Parathyroid adenoma (tissue), 2 donors: ENCODE results near the gene CLEC2L.
A peak's percentile ranks its signal among the peaks of the same experiment; 100 is the strongest.

Experiments used
- H2AFZ ChIP-seq: fragments of 300-600 bp; sonication (generic); one replicate; pipeline ENCODE4 v1.7.0; 2017; ENCODE audit warnings: antibody characterized with exemption, mild to moderate bottlenecking
- H3K27ac ChIP-seq: fragments of 300-600 bp; sonication (generic); one replicate; pipeline ENCODE4 v1.7.0; 2017
- H3K27me3 ChIP-seq: fragments of 300-600 bp; sonication (generic); one replicate; pipeline ENCODE4 v1.7.0; 2017; ENCODE audit warnings: low read length; ENCODE audit not compliant: control insufficient read depth, insufficient read depth
- H3K36me3 ChIP-seq: fragments of 300-600 bp; sonication (generic); one replicate; pipeline ENCODE4 v1.7.0; 2017; ENCODE audit warnings: low read length; ENCODE audit not compliant: control insufficient read depth, insufficient read depth
- H3K4me1 ChIP-seq: fragments of 300-600 bp; sonication (generic); one replicate; pipeline ENCODE4 v1.7.0; 2017; ENCODE audit warnings: control low read depth
- H3K4me2 ChIP-seq: fragments of 300-600 bp; sonication (generic); one replicate; pipeline ENCODE4 v1.7.0; 2017; ENCODE audit warnings: low read length
- H3K4me3 ChIP-seq: fragments of 300-600 bp; sonication (generic); one replicate; pipeline ENCODE4 v1.7.0; 2017; ENCODE audit warnings: low read depth, low read length
- H3K79me2 ChIP-seq: fragments of 300-600 bp; sonication (generic); one replicate; pipeline ENCODE4 v1.7.0; 2017; ENCODE audit warnings: control low read depth
- H3K9ac ChIP-seq: fragments of 300-600 bp; sonication (generic); one replicate; pipeline ENCODE4 v1.7.0; 2017; ENCODE audit warnings: mild to moderate bottlenecking
- H3K9me3 ChIP-seq: fragments of 300-600 bp; sonication (generic); one replicate; pipeline ENCODE4 v1.7.0; 2017; ENCODE audit warnings: low read length; ENCODE audit not compliant: control insufficient read depth
- TF ChIP-seq, protein P1 (sequence below): fragments of 300-600 bp; sonication (generic); IDR thresholded peaks from one replicate; pipeline ENCODE4 v1.7.0; 2017; ENCODE audit warnings: antibody characterized with exemption, mild to moderate bottlenecking
- donor health status: primary hyperparathyroidism.

Gene CLEC2L

DNA sequence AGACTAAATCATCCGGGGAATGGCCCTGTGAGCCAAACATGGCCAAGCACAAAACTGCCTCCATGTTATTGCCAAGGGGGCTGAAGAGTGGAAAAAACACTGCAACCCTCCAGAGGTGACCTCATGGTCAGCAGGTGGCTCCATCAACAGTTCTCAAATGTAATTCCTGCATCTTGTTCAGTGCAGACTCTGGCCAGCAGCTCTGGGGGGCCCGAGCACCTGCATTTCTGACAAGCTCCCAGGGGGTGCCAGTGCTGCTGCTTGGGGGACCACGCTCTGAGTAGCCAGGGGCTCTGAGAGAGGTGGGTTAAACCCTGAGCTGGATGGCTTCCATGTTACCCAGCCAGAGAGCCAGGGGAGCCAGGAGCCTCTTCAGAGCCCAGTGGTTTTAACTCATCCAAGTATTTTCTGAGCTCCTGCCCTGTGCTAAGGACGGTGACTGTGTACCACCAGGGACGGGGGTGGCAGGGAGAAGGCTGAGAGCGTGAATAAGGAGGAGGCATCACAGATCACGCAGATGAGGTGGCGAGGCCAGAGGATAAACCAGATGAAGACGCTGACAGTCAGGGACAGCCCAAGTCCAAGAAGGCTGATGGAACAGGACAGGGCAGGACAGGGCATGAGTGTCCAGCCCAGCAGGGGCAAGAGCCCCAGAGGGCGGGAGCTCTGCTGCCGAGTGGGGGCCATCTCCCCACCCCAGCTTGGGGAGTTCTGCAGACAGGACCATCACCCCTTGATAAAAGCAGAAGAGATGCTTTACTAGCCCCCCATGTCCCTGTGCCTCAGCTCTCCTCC is 52.9 kb downstream of the CLEC2L start:
- Histone ChIP-seq H3K27ac (peak overlapping the region; percentile 88), H3K4me3 (no peak overlapping the region), H2AFZ (no peak overlapping the region), H3K9me3 (no peaks in the 10 kb centered on the region), H3K27me3 (no peaks in the 10 kb centered on the region), H3K4me1 (peaks cover 29% of the 10 kb centered on the region), H3K36me3 (no peaks in the 10 kb centered on the region), H3K79me2 (no peaks in the 10 kb centered on the region), H3K9ac (no peak overlapping the region), H3K4me2 (no peak overlapping the region)
- TF ChIP-seq, protein P1, sequence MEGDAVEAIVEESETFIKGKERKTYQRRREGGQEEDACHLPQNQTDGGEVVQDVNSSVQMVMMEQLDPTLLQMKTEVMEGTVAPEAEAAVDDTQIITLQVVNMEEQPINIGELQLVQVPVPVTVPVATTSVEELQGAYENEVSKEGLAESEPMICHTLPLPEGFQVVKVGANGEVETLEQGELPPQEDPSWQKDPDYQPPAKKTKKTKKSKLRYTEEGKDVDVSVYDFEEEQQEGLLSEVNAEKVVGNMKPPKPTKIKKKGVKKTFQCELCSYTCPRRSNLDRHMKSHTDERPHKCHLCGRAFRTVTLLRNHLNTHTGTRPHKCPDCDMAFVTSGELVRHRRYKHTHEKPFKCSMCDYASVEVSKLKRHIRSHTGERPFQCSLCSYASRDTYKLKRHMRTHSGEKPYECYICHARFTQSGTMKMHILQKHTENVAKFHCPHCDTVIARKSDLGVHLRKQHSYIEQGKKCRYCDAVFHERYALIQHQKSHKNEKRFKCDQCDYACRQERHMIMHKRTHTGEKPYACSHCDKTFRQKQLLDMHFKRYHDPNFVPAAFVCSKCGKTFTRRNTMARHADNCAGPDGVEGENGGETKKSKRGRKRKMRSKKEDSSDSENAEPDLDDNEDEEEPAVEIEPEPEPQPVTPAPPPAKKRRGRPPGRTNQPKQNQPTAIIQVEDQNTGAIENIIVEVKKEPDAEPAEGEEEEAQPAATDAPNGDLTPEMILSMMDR = no peak

DNA sequence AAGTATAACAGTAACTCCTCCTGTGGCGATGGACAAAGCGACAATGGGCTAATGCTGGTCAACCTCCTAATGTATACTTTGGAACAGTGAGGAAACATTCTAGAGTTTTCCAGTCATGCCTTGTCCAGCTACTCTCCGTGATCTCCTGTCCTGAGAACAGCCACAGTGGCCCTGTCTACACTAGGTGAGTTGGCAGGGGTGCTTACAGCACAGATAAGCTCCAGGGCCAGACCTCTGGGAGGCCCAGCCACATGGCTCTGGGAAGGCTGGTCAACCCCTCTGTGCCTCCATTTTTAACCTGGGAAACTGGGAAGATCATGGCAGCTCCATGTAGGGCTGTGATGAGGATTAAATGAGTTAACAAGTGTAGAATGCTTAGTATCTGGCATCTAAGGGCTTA is 57.0 kb downstream of the CLEC2L start:
- no peaks in the 10 kb centered on the region for H3K36me3 ChIP-seq
- H3K4me1 ChIP-seq = peaks cover 14% of the 10 kb centered on the region
- H3K4me3 ChIP-seq = no peak overlapping the region
- H3K27me3 ChIP-seq = no peaks in the 10 kb centered on the region
- H3K79me2 ChIP-seq = no peaks in the 10 kb centered on the region
- no peak overlapping the region for H2AFZ ChIP-seq
- no peak overlapping the region for H3K27ac ChIP-seq
- TF ChIP-seq, protein P1 = no peak
- H3K9ac ChIP-seq = no peak overlapping the region
- no peaks in the 10 kb centered on the region for H3K9me3 ChIP-seq
- H3K4me2 ChIP-seq = no peak overlapping the region

DNA sequence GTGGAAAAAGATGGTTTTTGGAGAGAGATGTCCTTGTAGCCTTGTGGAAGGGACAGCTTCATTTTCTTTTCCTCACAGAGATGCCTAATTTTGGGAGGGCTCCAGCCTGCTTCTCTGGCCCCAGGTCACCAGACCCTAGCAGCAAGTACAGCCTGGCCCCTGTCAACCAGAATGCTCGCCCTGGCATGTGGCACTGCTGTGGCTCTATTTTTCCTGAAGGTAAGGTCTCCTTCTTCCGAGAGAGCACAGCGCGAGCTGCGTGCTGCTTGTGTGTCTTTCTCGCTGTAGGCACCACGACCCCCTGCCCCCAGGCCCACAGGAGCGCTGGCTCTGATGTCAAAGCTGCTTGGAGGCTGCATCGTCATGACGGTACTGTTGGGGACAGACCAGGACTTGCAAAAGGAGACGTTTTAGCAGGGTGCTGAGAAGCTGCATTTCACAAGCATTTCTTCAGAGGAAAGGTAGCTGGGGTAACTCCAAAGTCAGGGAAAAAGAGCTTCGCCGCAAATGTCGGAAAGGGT is 58.7 kb downstream of the CLEC2L start:
- H3K27ac ChIP-seq = no peak overlapping the region
- H3K79me2 ChIP-seq = no peaks in the 10 kb centered on the region
- H3K4me3 ChIP-seq = no peak overlapping the region
- no peak overlapping the region for H3K4me2 ChIP-seq
- TF ChIP-seq, protein P1 = no peak
- no peak overlapping the region for H2AFZ ChIP-seq
- no peaks in the 10 kb centered on the region for H3K36me3 ChIP-seq
- peaks cover 5% of the 10 kb centered on the region for H3K4me1 ChIP-seq
- no peaks in the 10 kb centered on the region for H3K9me3 ChIP-seq
- no peak overlapping the region for H3K9ac ChIP-seq
- no peaks in the 10 kb centered on the region for H3K27me3 ChIP-seq

DNA sequence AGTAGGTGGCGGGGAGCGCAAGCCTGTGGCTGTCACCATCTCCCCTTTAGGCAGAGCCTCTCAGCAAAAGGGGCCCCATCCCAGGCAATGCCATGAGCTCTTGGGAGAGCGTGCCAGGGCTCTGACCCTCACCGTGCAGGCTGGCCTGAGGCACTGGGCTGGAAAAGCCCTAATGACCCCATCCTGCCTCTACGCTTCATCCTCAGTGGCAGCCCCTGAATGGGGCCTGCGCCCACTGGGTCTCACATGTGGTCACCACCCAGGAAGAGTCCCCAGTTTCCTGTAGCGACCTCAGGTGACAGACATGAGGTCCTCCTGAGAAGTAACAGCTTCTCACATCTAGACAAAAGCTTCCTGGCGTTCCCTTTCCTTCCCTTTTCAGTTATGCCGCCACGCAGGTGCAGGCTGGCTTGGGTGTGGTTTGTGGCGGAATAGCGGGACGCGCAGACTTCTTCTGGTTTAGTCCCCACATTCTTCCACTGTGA is 59.2 kb downstream of the CLEC2L start:
- H3K9ac ChIP-seq = no peak overlapping the region
- no peak overlapping the region for H3K27ac ChIP-seq
- no peaks in the 10 kb centered on the region for H3K27me3 ChIP-seq
- no peaks in the 10 kb centered on the region for H3K36me3 ChIP-seq
- no peaks in the 10 kb centered on the region for H3K9me3 ChIP-seq
- TF ChIP-seq, protein P1 = no peak
- H2AFZ ChIP-seq = no peak overlapping the region
- H3K4me3 ChIP-seq = no peak overlapping the region
- H3K4me1 ChIP-seq = peaks cover 5% of the 10 kb centered on the region
- no peaks in the 10 kb centered on the region for H3K79me2 ChIP-seq
- H3K4me2 ChIP-seq = no peak overlapping the region
